ENCODE data around the gene ESRRG. TPM values are rescaled to one million over a fixed set of nuclear protein-coding genes. Genes with fewer than 3 reads are reported as not detected.

The ESRRG gene
- total RNA-seq, 2 experiments from 2014 or later, result not detected

DNA sequence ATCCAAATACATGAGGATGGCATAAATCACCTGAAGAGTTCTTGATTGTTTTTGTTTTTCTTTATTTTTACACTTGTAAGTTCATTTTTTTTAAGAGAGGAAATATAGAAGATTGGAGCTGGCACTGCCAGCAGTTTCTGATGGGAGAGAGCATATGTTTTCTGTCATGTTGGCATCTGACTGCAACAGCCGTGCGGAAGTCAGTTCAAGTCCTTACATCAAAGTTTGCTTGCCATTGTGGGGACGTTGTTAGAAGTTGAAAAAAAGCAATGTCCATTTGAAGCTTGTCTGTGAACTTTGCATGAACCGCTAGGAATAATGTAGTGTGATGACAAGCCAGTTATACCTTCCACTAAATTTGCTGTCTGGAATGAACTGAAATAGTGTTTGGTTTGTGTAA is 173.4 kb downstream of the ESRRG start:
- DNase-seq (no peak), ATAC-seq (no peak)
- ChIA-PET CTCF (no interaction called here), POLR2A (interaction anchor here (0.7 kb wide), 1 partner anchor 29 kb away, joined by 3 read pairs; no protein-coding TSS in a partner anchor)
- H3K36me3 Mint-ChIP-seq (ENCODE audit: low read depth), result no peaks in the 10 kb centered on the region
- H3K27ac Mint-ChIP-seq, result no peak overlapping the region
- H3K4me3 Mint-ChIP-seq, result no peak overlapping the region
- intact Hi-C loops (cut with micrococcal nuclease), result no loop called here
- no peak for TF ChIP-seq CTCF (IDR thresholded peaks at IDR 0.05)
- H3K27me3 Mint-ChIP-seq, result no peaks in the 10 kb centered on the region
- H3K4me1 Mint-ChIP-seq (ENCODE audit: low read depth), result no peaks in the 10 kb centered on the region
- H3K9me3 Mint-ChIP-seq, result peaks cover 2% of the 10 kb centered on the region

DNA sequence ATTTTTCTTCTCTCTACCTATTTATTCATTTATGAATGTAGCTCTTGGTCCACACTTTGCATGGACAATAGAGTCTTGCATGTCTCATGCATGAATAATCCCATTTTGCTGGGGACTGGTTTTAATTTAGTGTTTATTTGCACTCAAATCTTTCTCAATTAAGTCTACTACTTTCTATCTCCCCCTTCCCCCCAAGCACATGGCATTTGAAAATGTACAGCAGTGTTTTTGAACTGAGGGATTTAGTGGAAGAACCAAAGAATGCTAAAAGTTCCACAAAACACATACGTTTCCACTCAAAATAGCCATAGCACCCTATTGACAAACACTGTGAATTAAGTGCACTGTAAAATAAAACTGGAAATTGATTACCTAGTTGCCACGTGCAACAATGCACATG is 180.5 kb downstream of the ESRRG start:
- TF ChIP-seq CTCF (IDR thresholded peaks at IDR 0.05), result no peak
- CTCF ChIA-PET, result no interaction called here
- no peaks in the 10 kb centered on the region for H3K4me1 Mint-ChIP-seq (ENCODE audit: low read depth)
- H3K4me3 Mint-ChIP-seq, result no peak overlapping the region
- ATAC-seq (no peak), DNase-seq (no peak)
- intact Hi-C loops (cut with micrococcal nuclease), result no loop called here
- POLR2A ChIA-PET, result no interaction called here
- H3K36me3 Mint-ChIP-seq (ENCODE audit: low read depth), result no peaks in the 10 kb centered on the region
- no peaks in the 10 kb centered on the region for H3K9me3 Mint-ChIP-seq
- no peak overlapping the region for H3K27ac Mint-ChIP-seq
- H3K27me3 Mint-ChIP-seq, result no peaks in the 10 kb centered on the region

DNA sequence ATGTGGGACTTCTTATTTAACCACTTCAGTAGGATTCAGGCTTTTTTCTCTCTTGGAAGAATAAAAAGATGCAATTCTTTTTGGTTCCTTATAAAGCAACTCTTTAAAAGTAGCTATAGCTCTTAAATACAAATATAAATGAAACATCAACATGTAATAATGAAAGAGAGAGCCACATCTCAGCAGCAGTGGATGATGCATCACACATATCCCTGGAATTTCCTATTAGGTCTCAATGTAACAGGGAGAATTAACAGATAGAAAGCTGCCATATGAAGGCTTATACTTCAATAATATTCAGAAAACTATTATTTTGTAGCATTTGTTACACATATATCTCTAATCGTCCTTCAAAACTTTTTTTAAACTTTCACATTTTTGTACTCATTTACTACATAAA is 181.0 kb downstream of the ESRRG start:
- H3K36me3 Mint-ChIP-seq (ENCODE audit: low read depth), result no peaks in the 10 kb centered on the region
- H3K4me1 Mint-ChIP-seq (ENCODE audit: low read depth), result no peaks in the 10 kb centered on the region
- no peak overlapping the region for H3K27ac Mint-ChIP-seq
- no peaks in the 10 kb centered on the region for H3K27me3 Mint-ChIP-seq
- ATAC-seq (no peak), DNase-seq (no peak)
- H3K9me3 Mint-ChIP-seq, result no peaks in the 10 kb centered on the region
- TF ChIP-seq CTCF (IDR thresholded peaks at IDR 0.05), result no peak
- ChIA-PET POLR2A (no interaction called here), CTCF (no interaction called here)
- H3K4me3 Mint-ChIP-seq, result no peak overlapping the region
- intact Hi-C loops (cut with micrococcal nuclease), result no loop called here

- POLR2A ChIA-PET, result no interaction called here
- Mint-ChIP-seq H3K4me1 (ENCODE audit: low read depth) (no peaks in the 10 kb centered on the region), H3K36me3 (ENCODE audit: low read depth) (no peaks in the 10 kb centered on the region), H3K4me3 (no peak overlapping the region), H3K27me3 (no peaks in the 10 kb centered on the region), H3K9me3 (peaks cover 2% of the 10 kb centered on the region), H3K27ac (no peak overlapping the region)
- intact Hi-C loops (cut with micrococcal nuclease), result no loop called here
- ATAC-seq, result no peak
- CTCF ChIA-PET, result no interaction called here
- no peak for DNase-seq
- TF ChIP-seq CTCF (IDR thresholded peaks at IDR 0.05), result no peak
These were observed 187.5 kb downstream of the ESRRG start for GRCh38 chr1:216535751-216536150.

DNA sequence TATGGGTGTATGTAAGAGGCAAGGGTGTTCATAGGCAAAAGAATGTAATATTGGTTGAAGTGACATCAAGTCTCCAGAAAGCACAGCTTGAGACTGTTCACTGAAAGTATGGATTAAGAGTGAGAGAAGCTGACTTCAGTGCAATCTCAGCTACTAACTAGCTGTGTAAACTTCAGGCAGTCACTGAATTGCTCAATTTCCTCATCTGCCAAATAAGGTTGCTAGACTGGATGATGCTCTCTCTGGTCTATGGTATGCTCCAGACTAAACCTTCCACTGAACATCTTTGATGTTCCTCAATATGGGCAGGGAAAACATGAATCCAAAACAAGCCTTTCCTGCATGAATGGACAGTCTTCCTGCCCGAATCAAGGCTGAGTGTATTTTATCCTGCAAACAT is 188.2 kb downstream of the ESRRG start:
- CTCF ChIA-PET, result no interaction called here
- intact Hi-C loops (cut with micrococcal nuclease), result no loop called here
- no peak for ATAC-seq
- no peak overlapping the region for H3K27ac Mint-ChIP-seq
- no peaks in the 10 kb centered on the region for H3K4me1 Mint-ChIP-seq (ENCODE audit: low read depth)
- H3K36me3 Mint-ChIP-seq (ENCODE audit: low read depth), result no peaks in the 10 kb centered on the region
- no peak for TF ChIP-seq CTCF (IDR thresholded peaks at IDR 0.05)
- peaks cover 2% of the 10 kb centered on the region for H3K9me3 Mint-ChIP-seq
- DNase-seq, result no peak
- H3K4me3 Mint-ChIP-seq, result no peak overlapping the region
- no peaks in the 10 kb centered on the region for H3K27me3 Mint-ChIP-seq
- POLR2A ChIA-PET, result no interaction called here
